HG02938 (cell line): ENCODE data around the gene SELP.
A peak's percentile ranks its signal among the peaks of the same experiment; 100 is the strongest.

ENCODE experiments used
- ATAC-seq: cut with Tn5 transposase; IDR thresholded peaks from one replicate; pipeline ENCODE4 v1.9.1; 2021; ENCODE audit warnings: mild to moderate bottlenecking, moderate library complexity; ENCODE audit not compliant: unreplicated experiment

Gene SELP

DNA sequence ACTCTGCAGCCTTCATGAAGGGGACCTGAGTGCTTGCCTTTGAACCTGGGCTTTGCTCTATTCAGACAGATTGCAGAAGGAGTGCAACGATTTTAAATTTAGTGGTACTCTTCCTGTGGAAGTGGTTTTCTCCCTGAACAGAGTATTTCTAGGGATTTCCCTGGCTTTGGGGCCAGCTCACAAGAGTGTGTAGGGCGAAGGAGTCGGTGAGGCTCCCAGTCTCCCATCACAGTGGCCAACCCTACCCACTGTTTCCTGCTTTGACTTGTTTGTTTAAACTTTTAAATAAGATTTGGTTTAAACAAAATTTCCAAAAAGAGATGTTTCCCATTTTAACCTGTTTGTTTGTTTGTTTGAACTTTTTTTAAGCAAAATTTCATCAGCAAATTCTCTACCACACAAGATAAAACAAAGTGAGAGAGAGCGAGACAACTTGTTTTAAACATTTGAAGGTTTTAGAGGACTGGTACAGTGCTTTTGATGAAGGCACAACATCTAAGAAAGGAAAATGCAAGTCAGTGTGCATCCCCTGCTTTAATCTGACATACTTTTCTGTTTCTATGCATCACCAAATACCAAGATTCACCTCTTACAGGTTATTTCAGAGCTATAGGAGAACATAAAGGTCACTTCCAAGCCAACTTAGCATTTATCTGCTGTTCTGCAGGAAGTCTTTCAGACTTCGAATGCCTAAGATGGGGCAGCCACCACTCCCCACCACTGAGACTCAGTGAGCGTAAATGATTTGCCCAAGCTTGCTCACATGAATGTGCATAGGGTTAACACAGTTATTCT is 6.6 kb downstream of the SELP start:
- ATAC-seq: no peak

DNA sequence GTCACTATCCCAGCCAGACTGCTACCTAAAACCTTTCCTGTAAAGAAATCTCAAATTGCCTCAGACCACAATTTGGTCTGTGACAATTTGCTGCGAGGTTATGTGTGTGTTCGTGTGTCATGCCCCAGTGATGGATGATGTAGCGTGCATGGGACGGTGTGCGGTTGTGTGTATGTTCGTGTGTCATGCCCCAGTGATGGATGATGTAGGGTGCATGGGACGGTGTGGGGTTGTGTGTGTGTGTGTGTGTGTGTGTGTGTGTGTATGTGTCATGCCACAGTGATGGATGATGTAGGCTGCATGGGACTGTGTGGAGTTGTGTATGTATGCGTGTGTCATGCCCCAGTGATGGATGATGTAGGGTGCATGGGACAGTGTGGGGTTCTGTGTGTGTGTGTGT is 9.4 kb downstream of the SELP start:
- ATAC-seq: no peak

DNA sequence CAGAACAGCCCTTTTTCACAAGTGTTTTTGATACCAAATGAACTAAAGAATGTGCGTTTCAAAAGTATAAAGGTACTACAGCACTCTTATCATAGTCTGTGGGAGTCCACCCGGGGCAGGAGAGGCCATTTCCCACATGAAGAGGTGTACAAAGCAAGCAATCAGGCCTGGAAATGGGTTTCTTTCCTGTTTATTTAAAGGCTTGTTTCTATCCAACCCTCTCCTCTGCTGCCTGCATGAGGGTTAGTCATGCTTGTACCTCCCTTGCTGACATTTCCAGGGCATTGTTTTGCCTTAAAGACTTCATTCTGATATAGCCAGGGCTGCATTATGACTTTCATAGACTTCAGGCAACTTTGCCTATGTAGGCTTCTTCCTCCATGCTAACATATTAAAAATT is 11.6 kb downstream of the SELP start:
- no peak for ATAC-seq

- no peak for ATAC-seq
Measured at GRCh38 chr1:169615803-169616202, 14.1 kb downstream of the SELP start.

DNA sequence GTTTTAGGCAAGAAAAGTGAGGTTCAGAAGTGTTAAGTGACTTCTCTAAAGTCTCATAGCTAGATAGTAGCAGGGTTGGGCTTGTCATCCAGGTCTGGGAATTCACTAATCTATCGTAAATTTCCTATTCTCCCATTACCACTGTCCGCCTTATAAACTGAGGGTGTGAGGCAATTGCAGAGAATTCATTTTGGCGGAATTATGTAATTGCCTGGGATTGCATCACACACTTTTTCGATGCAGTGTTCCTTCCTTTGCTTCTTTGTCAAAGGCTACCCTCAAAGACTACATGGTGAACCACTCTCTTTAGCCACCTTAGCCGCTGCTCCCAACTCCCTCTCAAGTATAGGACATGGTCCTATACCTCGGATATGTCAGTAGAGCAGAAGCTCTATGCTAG is 19.1 kb downstream of the SELP start:
- ATAC-seq: no peak

GRCh38 chr1:169610108-169610507 is 19.8 kb downstream of the SELP start:
- no peak for ATAC-seq

DNA sequence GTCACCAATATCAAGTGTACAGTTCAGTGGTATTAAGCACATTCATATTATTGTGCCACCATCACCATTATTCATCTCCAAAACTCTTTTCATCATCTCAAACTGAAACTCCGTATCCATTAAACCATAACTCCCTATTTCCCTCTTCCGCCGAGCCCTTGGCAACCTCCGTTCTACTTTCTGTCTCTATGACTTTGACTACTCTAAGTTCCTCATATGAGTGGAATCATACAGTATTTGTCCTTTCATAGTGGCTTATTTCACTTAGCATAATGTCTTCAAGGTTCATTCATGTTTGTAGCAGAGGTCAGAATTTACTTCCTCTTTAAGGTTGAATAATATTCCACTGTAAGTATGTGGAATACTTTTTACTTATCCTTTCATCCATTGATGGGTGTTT is 21.7 kb downstream of the SELP start:
- no peak for ATAC-seq

DNA sequence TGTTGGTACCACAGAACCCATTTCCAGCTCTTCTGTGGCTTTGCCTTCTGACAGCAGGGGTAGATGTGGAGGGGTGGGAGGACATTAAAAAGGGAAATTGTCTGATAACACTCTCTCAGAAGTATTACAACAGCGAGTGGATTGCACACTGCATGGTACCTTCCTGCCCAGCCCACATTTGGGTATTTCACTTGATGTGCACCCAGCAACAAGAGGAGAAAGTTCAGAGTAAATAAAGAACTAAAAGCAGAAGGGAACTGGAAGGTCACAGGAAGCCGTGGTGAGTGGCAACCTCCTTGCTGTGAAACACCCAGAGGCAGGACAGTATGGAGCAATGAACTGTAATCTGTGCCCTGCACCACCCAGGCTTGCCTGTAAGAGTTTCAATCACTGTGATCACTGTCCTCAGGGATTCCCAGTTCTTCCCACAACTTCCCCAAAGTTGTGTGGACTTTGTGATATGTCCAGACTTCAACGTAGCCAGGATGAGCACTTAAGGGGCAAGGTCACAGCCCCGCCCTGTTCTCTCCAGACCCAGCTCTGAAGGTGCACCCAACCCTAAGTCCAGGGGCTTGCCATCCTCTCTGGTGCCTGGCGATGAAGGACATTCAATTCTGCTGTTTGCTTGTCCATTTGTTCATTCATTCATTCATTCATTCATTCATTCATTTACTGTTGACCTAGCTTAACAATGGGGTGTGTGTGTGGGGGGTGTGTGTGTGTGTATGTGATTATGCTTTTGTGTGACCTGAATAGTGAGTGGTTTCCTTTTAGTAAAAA is 25.0 kb downstream of the SELP start:
- ATAC-seq: no peak

DNA sequence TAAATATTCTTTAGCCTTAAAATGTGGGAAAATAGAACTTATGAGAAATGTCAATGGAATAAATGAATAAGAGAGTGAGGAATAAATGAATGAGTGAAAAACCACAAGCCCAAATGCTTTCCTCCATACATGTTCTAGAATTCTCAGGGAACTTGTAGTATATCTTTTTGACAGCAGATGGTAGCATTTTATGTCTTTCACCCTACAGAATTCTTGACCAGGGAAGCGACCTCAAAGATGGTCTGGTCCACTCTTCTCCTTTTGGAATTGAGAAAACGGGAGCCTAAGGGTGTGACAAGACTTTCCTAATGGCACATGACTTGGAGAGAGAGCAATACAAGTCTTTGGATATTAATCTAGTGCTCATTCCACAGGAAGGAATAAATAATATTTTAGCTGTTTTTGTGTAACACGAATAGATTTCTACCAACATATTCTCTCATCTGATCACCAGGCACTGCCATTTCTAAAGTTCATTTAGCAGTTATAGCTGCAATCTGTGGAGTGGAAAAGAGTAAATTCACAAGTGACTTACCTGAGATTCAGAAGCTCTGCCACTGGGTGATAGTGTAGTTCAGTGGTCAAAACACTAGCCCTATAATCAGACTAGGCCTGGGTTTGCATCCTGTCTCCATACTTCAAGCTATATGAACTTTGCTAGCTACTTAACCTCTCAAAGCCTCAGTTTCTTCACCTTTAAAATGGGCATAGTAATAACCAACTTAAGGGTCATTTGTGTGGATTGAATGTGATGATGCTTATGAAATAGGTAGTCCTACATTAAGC is 28.6 kb downstream of the SELP start:
- ATAC-seq: no peak

- ATAC-seq: no peak
Measured at GRCh38 chr1:169595764-169596711, 33.9 kb downstream of the SELP start.

- ATAC-seq: peak; percentile 67
Measured at GRCh38 chr1:169594391-169594790, 35.5 kb downstream of the SELP start.

GRCh38 chr1:169590932-169591331 is 39.0 kb downstream of the SELP start:
- no peak for ATAC-seq

GRCh38 chr1:169588785-169589485 is 41.0 kb downstream of the SELP start:
- ATAC-seq: no peak

- ATAC-seq: no peak
Measured at GRCh38 chr1:169588112-169588511, 41.8 kb downstream of the SELP start.

DNA sequence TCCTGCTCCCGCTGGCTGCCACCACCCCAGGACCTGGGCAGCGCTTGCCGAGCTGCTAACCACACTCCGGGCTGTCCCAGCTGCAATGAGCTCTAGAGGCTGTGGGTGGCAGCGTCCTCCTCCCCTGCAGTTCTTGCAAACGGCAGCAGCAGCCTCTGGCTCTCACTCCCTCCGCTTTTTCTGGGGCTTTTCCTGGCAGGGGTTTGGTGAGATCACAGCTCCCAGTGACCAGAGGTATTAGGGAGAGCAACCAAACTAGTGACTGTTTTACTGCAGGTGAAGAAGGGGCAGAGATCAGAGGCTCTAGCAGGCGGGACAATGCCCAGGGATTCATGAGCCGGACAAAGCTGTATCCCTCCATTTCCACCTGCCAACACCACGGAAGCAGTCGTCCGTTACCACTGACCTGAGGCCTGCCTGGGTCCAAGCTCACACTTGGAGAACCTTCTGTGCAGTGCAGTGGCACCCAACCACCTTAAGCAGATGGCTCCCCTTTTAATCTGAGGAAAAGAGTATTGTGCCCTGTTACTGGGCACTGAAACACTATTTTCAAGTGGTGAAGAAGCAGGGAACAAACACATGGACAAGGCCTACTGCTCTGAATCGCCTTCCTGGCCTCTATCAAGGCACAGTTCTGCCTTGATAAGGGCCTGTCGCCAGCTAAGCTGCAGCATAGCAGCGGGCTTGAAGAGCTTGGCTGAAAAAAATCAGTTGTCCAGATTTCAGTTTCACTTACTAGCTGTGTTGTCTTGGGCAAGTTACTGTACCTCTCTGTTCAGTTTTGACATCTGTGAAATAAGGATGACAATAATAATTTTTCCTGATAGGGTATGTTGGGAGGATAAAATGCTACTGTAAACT is 43.3 kb downstream of the SELP start, which contains the start of gene F5:
Gene F5, minus strand, starts transcription at position 87 of the 861 bp plus-strand sequence. CDS start 95 bp downstream, outside the sequence.
- ATAC-seq: peak; percentile 87

GRCh38 chr1:169586067-169586394 is 43.9 kb downstream of the SELP start:
- no peak for ATAC-seq

- ATAC-seq: no peak
Measured at GRCh38 chr1:169585181-169585580, 44.7 kb downstream of the SELP start.

DNA sequence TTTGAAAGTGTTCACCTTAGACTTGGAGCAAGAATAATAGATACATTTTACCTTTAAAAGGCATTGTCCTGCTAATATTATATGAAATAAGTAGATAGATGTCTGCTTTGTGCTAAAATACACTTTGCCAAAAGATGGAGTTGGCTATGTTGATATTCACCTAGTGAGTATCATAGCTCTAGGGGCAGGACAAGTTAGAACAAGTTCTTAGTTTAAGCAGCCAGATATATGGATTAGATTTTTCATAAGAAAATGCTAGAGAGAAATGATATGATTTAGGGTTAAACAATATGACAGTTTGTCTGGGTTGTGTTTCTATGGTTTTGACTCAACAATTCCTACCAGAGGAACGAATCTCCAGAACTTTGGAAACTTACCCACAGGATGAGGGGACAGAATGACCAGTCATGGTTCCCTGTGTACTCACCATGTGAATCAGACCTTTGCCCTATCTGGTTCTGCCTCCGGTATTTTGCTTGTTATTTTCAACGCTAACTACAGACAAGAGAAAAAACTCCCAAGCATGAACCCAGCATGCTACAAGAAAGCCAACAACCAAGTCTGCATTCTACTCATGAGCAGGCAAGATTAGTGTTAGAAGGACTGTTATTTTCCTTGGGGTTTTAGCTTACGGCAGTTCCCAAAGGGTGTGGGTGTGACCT is 45.3 kb downstream of the SELP start:
- ATAC-seq: no peak
